HCT116 (cell line): Measurements from ENCODE around the gene RNF130. TPM values are rescaled to one million over a fixed set of nuclear protein-coding genes. Genes with fewer than 3 reads are reported as not detected.

Source experiments
- ATAC-seq: fragments of 200-7000 bp; cut with Tn5 transposase; 2 replicates; pipeline ENCODE4 v1.9.1; 2020; ENCODE audit warnings: mild to moderate bottlenecking, moderate library complexity
- BruUV-seq: library from RNA; stranded (reverse); fragments of 400-500 nt; replicated peaks from 2 replicates; lab custom pipeline; 2021; lab: Mats Ljungman, UMichigan
- CTCF ChIA-PET: fragments of 300-600 bp; sonication (Branson Sonifier 250); formaldehyde crosslinking; loops from one replicate; lab custom pipeline; 2021; ENCODE audit warnings: antibody characterized with exemption; lab: Charles Lee
- POLR2A ChIA-PET: fragments of 300-600, 350-600 bp; sonication (Branson Sonifier 250); formaldehyde crosslinking; loops from one replicate; lab custom pipeline; 2021; ENCODE audit warnings: antibody characterized with exemption; lab: Charles Lee
- RAD21 ChIA-PET, 2 experiments: fragments of 300-600 bp; sonication (Branson Sonifier 250); formaldehyde crosslinking; loops; one replicate each; lab custom pipeline; 2023; ENCODE audit warnings: low total read pairs in 2 of 2; ENCODE audit not compliant: uncharacterized antibody in 2 of 2, unreplicated experiment in 2 of 2, low non-redundant PET in 1 of 2; lab: Charles Lee
- DNase-seq: peaks from one replicate; pipeline ENCODE4 v3.0.0-alpha.2; 2010; ENCODE audit warnings: low read depth, low spot score
- H2AFZ ChIP-seq: fragments of 200-600 bp; shearing (Covaris generic), sonication (generic); 2 replicates; pipeline ENCODE4 v1.6.1; 2017; ENCODE audit warnings: low read depth, mixed run types, mixed read lengths, antibody characterized with exemption, low read length; ENCODE audit not compliant: poor library complexity, severe bottlenecking
- H3K27ac ChIP-seq: 2 replicates; pipeline ENCODE4 v1.5.1; 2012; ENCODE audit warnings: low read depth, low read length
- H3K27me3 ChIP-seq: fragments of 200-600 bp; sonication (generic); 2 replicates; pipeline ENCODE4 v1.6.1; 2016; ENCODE audit warnings: mixed run types, low read length, mixed read lengths; ENCODE audit not compliant: insufficient read depth
- H3K36me3 ChIP-seq, 2 experiments: fragments of 200-500 bp in 1 of 2; fragments of 200-600 bp in 1 of 2; sonication (Bioruptor generic) in 1 of 2; sonication (generic) in 1 of 2; 2 replicates each; pipeline versions ENCODE4 v1.5.1 to v1.6.1; 2014 to 2016; ENCODE audit warnings: low read length in 2 of 2, inconsistent platforms in 1 of 2, mixed read lengths in 1 of 2, mixed run types in 1 of 2; ENCODE audit not compliant: insufficient read depth in 2 of 2, control insufficient read depth in 1 of 2
- H3K4me1 ChIP-seq, 2 experiments: fragments of 200-600 bp in 1 of 2; sonication (generic) in 1 of 2; 2 replicates each; pipeline versions ENCODE4 v1.5.1 to v1.6.1; 2012 to 2017; ENCODE audit warnings: low read length in 2 of 2, inconsistent platforms in 1 of 2, mild to moderate bottlenecking in 1 of 2, mixed read lengths in 1 of 2, mixed run types in 1 of 2, moderate library complexity in 1 of 2; ENCODE audit not compliant: insufficient read depth in 2 of 2, control insufficient read depth in 1 of 2
- H3K4me2 ChIP-seq: fragments of 200-600 bp; sonication (generic); 2 replicates; pipeline ENCODE4 v1.6.1; 2017; ENCODE audit warnings: mixed run types, low read length, mixed read lengths
- H3K4me3 ChIP-seq, 2 experiments: fragments of 200-600 bp in 1 of 2; sonication (generic) in 1 of 2; replicated peaks in 1 of 2; 2 replicates each; pipeline ENCODE4 v1.5.1; 2011 to 2016; ENCODE audit warnings: low read length in 2 of 2, control low read depth in 1 of 2, low read depth in 1 of 2, mild to moderate bottlenecking in 1 of 2, mixed read lengths in 1 of 2, mixed run types in 1 of 2
- H3K79me2 ChIP-seq: fragments of 200-600 bp; sonication (generic); 2 replicates; pipeline ENCODE4 v1.6.1; 2017; ENCODE audit warnings: mild to moderate bottlenecking, mixed run types, low read length, moderate library complexity, mixed read lengths; ENCODE audit not compliant: insufficient read depth
- H3K9ac ChIP-seq: fragments of 200-600 bp; sonication (generic); 2 replicates; pipeline ENCODE4 v1.6.1; 2016; ENCODE audit warnings: low read length, mixed read lengths
- H3K9me2 ChIP-seq: fragments of 200-600 bp; sonication (generic), shearing (Covaris generic); 2 replicates; pipeline ENCODE4 v1.6.1; 2017; ENCODE audit warnings: mixed run types, mild to moderate bottlenecking, moderate library complexity; ENCODE audit not compliant: insufficient read depth
- H3K9me3 ChIP-seq, 2 experiments: fragments of 200-500 bp in 1 of 2; fragments of 200-600 bp in 1 of 2; sonication (Bioruptor generic) in 1 of 2; sonication (generic) in 1 of 2; 2 replicates each; pipeline ENCODE4 v1.6.1; 2014 to 2017; ENCODE audit warnings: low read length in 2 of 2, mixed read lengths in 2 of 2, inconsistent platforms in 1 of 2, low read depth in 1 of 2, mild to moderate bottlenecking in 1 of 2, mixed run types in 1 of 2, moderate library complexity in 1 of 2; ENCODE audit not compliant: control insufficient read depth in 1 of 2, insufficient read depth in 1 of 2
- H4K20me1 ChIP-seq: fragments of 200-600 bp; sonication (generic), shearing (Covaris generic); 2 replicates; pipeline ENCODE4 v1.6.1; 2017; ENCODE audit warnings: mixed run types, mild to moderate bottlenecking, moderate library complexity; ENCODE audit not compliant: insufficient read depth
- CBX3 ChIP-seq: IDR thresholded peaks from 2 replicates; pipeline ENCODE4 v1.6.1; 2012; ENCODE audit warnings: low read depth
- CTCF ChIP-seq, 3 experiments: fragments of 200-600 bp in 1 of 3; sonication (generic) in 1 of 3; IDR thresholded peaks in 2 of 3; conservative IDR thresholded peaks in 1 of 3; 2 replicates each; pipeline ENCODE4 v1.5.1; 2012 to 2017; ENCODE audit warnings: low read depth in 2 of 3, low read length in 2 of 3, antibody characterized with exemption in 1 of 3, borderline replicate concordance in 1 of 3, control low read depth in 1 of 3, mild to moderate bottlenecking in 1 of 3, mixed read lengths in 1 of 3, mixed run types in 1 of 3, moderate library complexity in 1 of 3; ENCODE audit not compliant: insufficient read depth in 1 of 3
- EGR1 ChIP-seq: IDR thresholded peaks from 2 replicates; pipeline ENCODE4 v1.6.1; 2012; ENCODE audit warnings: low read depth
- JUND ChIP-seq: IDR thresholded peaks from 2 replicates; pipeline ENCODE4 v1.6.1; 2012
- POLR2AphosphoS5 ChIP-seq: IDR thresholded peaks from 2 replicates; pipeline ENCODE4 v1.6.1; 2011; ENCODE audit warnings: mild to moderate bottlenecking, low read depth, low read length, moderate library complexity
- RAD21 ChIP-seq: IDR thresholded peaks from 2 replicates; pipeline ENCODE4 v1.6.1; 2012; ENCODE audit warnings: low read depth, mild to moderate bottlenecking
- REST ChIP-seq: IDR thresholded peaks from 2 replicates; pipeline ENCODE4 v1.6.1; 2012; ENCODE audit warnings: low read depth
- SIN3A ChIP-seq: IDR thresholded peaks from 2 replicates; pipeline ENCODE4 v1.6.1; 2012; ENCODE audit warnings: low read depth
- ZBTB33 ChIP-seq: IDR thresholded peaks from 2 replicates; pipeline ENCODE4 v1.6.1; 2011; ENCODE audit warnings: mild to moderate bottlenecking, low read length, moderate library complexity; ENCODE audit not compliant: insufficient replicate concordance; ENCODE audit errors: extremely low read depth
- ZFX ChIP-seq: fragments of 450-650 bp; IDR thresholded peaks from 2 replicates; pipeline ENCODE4 v1.6.1; 2017
- intact Hi-C: fragments of 100-400 bp; cut with micrococcal nuclease; formaldehyde crosslinking; loops from 2 replicates; pipeline ENCODE4 v1.10.0; 2022
- total RNA-seq: library from RNA; stranded (reverse); gene quantifications from one replicate; pipeline ENCODE4 v1.2.1, GENCODE V29; 2021; ENCODE audit not compliant: unreplicated experiment

Gene RNF130
- total RNA-seq, 1 experiment from 2014 or later = 34.9 TPM

- no peaks in the 10 kb centered on the region for H3K79me2 ChIP-seq
- ATAC-seq (no peak), DNase-seq (no peak)
- POLR2A ChIA-PET = no interaction called here
- no peaks in the 10 kb centered on the region for H3K9me2 ChIP-seq
- CTCF ChIA-PET = no interaction called here
- TF ChIP-seq CBX3 (no peak), CTCF (IDR thresholded peaks at IDR 0.05 in 2 of 3, conservative IDR thresholded peaks at IDR 0.05 in 1 of 3; ENCODE audit: borderline replicate concordance in 1 of 3, insufficient read depth in 1 of 3, low read depth in 2 of 3, low read length in 2 of 3) (no peak), REST (no peak), ZFX (no peak), EGR1 (no peak), ZBTB33 (no peak), RAD21 (no peak), POLR2AphosphoS5 (no peak), JUND (no peak), SIN3A (no peak)
- no peaks in the 10 kb centered on the region for H3K9me3 ChIP-seq
- H3K4me1 ChIP-seq = no peaks in the 10 kb centered on the region; a peak in 1 of 4 replicates
- no peak overlapping the region for H3K4me3 ChIP-seq
- intact Hi-C loops = no loop called here
- H3K9ac ChIP-seq = no peak overlapping the region
- H3K4me2 ChIP-seq = no peak overlapping the region
- H2AFZ ChIP-seq = no peak overlapping the region
- no TSS peak for BruUV-seq
- no peak overlapping the region for H3K27ac ChIP-seq
- no peaks in the 10 kb centered on the region for H4K20me1 ChIP-seq
- RAD21 ChIA-PET = no interaction called here
- no peaks in the 10 kb centered on the region for H3K27me3 ChIP-seq
- no peaks in the 10 kb centered on the region for H3K36me3 ChIP-seq
Measured at GRCh38 chr5:180001136-180001535, 70.4 kb downstream of the RNF130 start.
